Testis (tissue), 2 donors: Measurements from ENCODE around the gene GLIPR1.

Source experiments
- POLR2A ChIP-seq: fragments of 450-650 bp; IDR thresholded peaks from one replicate; pipeline ENCODE4 v1.6.1; 2017; ENCODE audit warnings: antibody characterized with exemption, mild to moderate bottlenecking, moderate library complexity
- TF ChIP-seq, protein P1 (sequence below), 3 experiments: fragments of 450-650 bp in 2 of 3; fragments of 200-600 bp in 1 of 3; sonication (generic) in 1 of 3; IDR thresholded peaks; one replicate each; pipeline ENCODE4 v1.5.1; 2016 to 2019; ENCODE audit warnings: antibody characterized with exemption in 3 of 3, mild to moderate bottlenecking in 2 of 3, moderate library complexity in 1 of 3

DNA sequence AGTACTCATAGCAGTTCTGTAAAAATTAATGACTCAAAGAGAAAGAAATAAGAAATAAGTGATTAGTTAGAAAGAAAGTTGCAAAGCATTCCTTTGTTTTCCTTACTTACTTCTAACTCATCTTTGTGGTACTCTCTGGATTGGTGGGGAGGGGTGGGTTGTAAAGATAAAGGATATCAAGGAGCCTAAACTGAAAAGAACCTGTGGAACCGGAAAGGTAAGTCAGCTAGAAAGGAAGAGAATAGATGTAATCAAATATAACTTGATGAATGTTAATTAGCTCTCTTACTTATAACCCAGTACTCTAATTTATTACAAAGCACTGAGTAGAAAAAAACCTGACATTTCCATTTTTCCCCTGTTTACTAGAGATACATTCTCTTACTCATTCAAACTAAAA lies 68.3 kb downstream of the GLIPR1 start:
- TF ChIP-seq, protein P1, sequence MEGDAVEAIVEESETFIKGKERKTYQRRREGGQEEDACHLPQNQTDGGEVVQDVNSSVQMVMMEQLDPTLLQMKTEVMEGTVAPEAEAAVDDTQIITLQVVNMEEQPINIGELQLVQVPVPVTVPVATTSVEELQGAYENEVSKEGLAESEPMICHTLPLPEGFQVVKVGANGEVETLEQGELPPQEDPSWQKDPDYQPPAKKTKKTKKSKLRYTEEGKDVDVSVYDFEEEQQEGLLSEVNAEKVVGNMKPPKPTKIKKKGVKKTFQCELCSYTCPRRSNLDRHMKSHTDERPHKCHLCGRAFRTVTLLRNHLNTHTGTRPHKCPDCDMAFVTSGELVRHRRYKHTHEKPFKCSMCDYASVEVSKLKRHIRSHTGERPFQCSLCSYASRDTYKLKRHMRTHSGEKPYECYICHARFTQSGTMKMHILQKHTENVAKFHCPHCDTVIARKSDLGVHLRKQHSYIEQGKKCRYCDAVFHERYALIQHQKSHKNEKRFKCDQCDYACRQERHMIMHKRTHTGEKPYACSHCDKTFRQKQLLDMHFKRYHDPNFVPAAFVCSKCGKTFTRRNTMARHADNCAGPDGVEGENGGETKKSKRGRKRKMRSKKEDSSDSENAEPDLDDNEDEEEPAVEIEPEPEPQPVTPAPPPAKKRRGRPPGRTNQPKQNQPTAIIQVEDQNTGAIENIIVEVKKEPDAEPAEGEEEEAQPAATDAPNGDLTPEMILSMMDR (IDR thresholded peaks at IDR 0.05): no peak
- no peak for TF ChIP-seq POLR2A
